GM12801 (cell line): ENCODE measurements around the gene TENM4.

ENCODE experiments used
- CTCF ChIP-seq: IDR thresholded peaks from one replicate; pipeline ENCODE4 v1.5.1; 2011; ENCODE audit warnings: control low read depth; ENCODE audit not compliant: insufficient read length; ENCODE audit errors: extremely low read depth

TENM4 gene

GRCh38 chr11:79296141-79296540 is 144.7 kb downstream of the TENM4 start:
- no peak for TF ChIP-seq CTCF

- TF ChIP-seq CTCF: no peak
Observed at GRCh38 chr11:79294845-79295731, 145.7 kb downstream of the TENM4 start.

- TF ChIP-seq CTCF: no peak
Observed at GRCh38 chr11:79291948-79292347, 148.9 kb downstream of the TENM4 start.

- no peak for TF ChIP-seq CTCF
Observed at GRCh38 chr11:79290761-79291160, 150.1 kb downstream of the TENM4 start.

GRCh38 chr11:79287952-79288351 is 152.9 kb downstream of the TENM4 start:
- TF ChIP-seq CTCF: no peak

GRCh38 chr11:79285756-79286155 is 155.1 kb downstream of the TENM4 start:
- TF ChIP-seq CTCF: no peak

- TF ChIP-seq CTCF: no peak
Observed at GRCh38 chr11:79276736-79277325, 164.0 kb downstream of the TENM4 start.
